ENCODE measurements around the gene NTSR2. TPM values are rescaled to one million over a fixed set of nuclear protein-coding genes. Genes with fewer than 3 reads are reported as not detected.

The NTSR2 gene
- total RNA-seq, 2 donors from 2014 or later = not detected

DNA sequence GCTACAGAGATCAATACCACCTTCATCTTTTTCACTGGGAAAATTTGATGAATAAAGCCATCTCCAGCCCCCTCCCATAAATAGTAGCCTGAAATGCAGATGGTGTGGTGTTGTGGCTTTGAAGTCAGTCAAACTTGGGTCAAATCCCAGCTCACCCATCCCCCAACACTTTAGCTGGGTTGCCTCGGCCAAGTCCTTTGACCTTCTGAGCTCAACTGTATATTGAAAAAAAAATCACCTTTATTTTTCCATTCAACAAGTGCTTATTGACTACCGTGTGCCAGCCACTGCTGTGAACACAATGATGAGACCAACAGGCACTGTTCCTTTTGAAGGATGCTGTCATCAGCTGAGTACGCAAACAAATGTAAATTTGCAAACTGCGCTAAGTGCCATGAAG lies 35.1 kb upstream of the NTSR2 start:
- TF ChIP-seq, protein P1, sequence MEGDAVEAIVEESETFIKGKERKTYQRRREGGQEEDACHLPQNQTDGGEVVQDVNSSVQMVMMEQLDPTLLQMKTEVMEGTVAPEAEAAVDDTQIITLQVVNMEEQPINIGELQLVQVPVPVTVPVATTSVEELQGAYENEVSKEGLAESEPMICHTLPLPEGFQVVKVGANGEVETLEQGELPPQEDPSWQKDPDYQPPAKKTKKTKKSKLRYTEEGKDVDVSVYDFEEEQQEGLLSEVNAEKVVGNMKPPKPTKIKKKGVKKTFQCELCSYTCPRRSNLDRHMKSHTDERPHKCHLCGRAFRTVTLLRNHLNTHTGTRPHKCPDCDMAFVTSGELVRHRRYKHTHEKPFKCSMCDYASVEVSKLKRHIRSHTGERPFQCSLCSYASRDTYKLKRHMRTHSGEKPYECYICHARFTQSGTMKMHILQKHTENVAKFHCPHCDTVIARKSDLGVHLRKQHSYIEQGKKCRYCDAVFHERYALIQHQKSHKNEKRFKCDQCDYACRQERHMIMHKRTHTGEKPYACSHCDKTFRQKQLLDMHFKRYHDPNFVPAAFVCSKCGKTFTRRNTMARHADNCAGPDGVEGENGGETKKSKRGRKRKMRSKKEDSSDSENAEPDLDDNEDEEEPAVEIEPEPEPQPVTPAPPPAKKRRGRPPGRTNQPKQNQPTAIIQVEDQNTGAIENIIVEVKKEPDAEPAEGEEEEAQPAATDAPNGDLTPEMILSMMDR (IDR thresholded peaks at IDR 0.05) = no peak
- Histone ChIP-seq H3K4me1 (no peaks in the 10 kb centered on the region), H3K9ac (ENCODE audit: low read depth in 2 of 2, low read length in 2 of 2) (no peak overlapping the region), H3K36me3 (no peaks in the 10 kb centered on the region), H3K27me3 (no peaks in the 10 kb centered on the region), H3K27ac (no peak overlapping the region), H3K9me3 (no peaks in the 10 kb centered on the region), H3K4me3 (no peak overlapping the region)
- no peak for DNase-seq
- intact Hi-C loops (cut with DNase I) = no loop called here

- no peak for DNase-seq
- H3K36me3 ChIP-seq = no peaks in the 10 kb centered on the region
- no peak overlapping the region for H3K27ac ChIP-seq
- intact Hi-C loops (cut with DNase I) = no loop called here
- H3K4me1 ChIP-seq = no peaks in the 10 kb centered on the region
- TF ChIP-seq, protein P1 (IDR thresholded peaks at IDR 0.05) = no peak
- no peak overlapping the region for H3K9ac ChIP-seq (ENCODE audit: low read depth in 2 of 2, low read length in 2 of 2)
- no peaks in the 10 kb centered on the region for H3K27me3 ChIP-seq
- no peaks in the 10 kb centered on the region for H3K9me3 ChIP-seq
- H3K4me3 ChIP-seq = no peak overlapping the region
Observed at GRCh38 chr2:11703700-11704099, 33.7 kb upstream of the NTSR2 start.

GRCh38 chr2:11702946-11703345 lies 33.0 kb upstream of the NTSR2 start:
- no peaks in the 10 kb centered on the region for H3K4me1 ChIP-seq
- no peaks in the 10 kb centered on the region for H3K36me3 ChIP-seq
- H3K27ac ChIP-seq = no peak overlapping the region
- no peak for DNase-seq
- no peak overlapping the region for H3K4me3 ChIP-seq
- H3K27me3 ChIP-seq = no peaks in the 10 kb centered on the region
- H3K9me3 ChIP-seq = no peaks in the 10 kb centered on the region
- intact Hi-C loops (cut with DNase I) = no loop called here
- H3K9ac ChIP-seq (ENCODE audit: low read depth in 2 of 2, low read length in 2 of 2) = no peak overlapping the region
- TF ChIP-seq, protein P1 (IDR thresholded peaks at IDR 0.05) = no peak

DNA sequence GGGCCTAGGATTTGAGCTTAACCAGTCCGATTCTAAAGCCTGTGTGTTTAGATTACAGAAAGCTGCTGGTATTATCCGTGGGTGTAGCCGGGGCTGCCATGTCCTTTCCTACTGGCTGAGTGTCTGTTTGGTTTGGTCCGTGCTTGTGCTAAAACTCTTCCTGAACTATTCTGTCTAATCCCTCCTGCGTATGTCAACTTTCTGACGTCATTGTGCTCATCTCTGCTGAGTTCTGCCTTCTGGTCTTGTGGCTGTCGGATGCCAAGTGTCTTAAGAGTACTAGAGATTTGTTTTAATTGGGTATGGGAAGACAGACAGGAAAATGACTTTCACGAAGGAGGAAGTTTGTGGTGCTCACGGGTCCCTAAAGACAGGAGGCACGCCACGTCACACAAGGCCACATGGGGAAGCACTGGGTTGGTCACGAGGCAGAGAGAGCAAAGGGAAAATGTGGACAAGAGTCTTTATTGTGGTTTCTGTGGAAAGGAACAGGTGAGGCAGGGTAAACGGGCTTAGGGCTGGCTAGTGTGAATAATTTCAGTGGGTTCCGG lies 31.8 kb upstream of the NTSR2 start:
- H3K4me1 ChIP-seq = no peaks in the 10 kb centered on the region
- no peak overlapping the region for H3K9ac ChIP-seq (ENCODE audit: low read depth in 2 of 2, low read length in 2 of 2)
- peak; percentile 33 for DNase-seq
- no peaks in the 10 kb centered on the region for H3K9me3 ChIP-seq
- H3K27ac ChIP-seq = no peak overlapping the region
- no peaks in the 10 kb centered on the region for H3K27me3 ChIP-seq
- intact Hi-C loops (cut with DNase I) = no loop called here
- TF ChIP-seq, protein P1 (IDR thresholded peaks at IDR 0.05) = no peak
- no peak overlapping the region for H3K4me3 ChIP-seq
- H3K36me3 ChIP-seq = no peaks in the 10 kb centered on the region

DNA sequence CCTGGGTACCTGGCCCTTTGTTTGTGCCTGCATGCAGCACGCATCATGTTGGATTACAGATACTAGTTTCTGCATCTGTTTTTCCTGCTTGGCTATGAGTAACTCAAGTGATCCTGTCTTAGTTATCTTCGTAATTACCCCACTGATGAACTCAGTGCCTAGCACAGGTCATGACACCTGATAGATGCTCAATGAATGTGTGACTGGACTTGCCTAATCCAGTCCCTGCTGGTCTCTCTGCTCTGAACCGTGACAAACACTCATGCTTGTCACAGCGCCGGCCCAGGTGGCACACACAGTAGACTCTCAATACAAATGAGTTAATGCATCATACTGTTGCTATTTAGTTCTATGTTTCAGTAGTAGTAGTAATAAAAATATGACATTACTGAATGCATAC lies 31.2 kb upstream of the NTSR2 start:
- H3K4me1 ChIP-seq = no peaks in the 10 kb centered on the region
- no peak overlapping the region for H3K9ac ChIP-seq (ENCODE audit: low read depth in 2 of 2, low read length in 2 of 2)
- H3K9me3 ChIP-seq = no peaks in the 10 kb centered on the region
- H3K36me3 ChIP-seq = no peaks in the 10 kb centered on the region
- TF ChIP-seq, protein P1 (IDR thresholded peaks at IDR 0.05) = no peak
- intact Hi-C loops (cut with DNase I) = no loop called here
- DNase-seq = no peak
- no peaks in the 10 kb centered on the region for H3K27me3 ChIP-seq
- no peak overlapping the region for H3K27ac ChIP-seq
- H3K4me3 ChIP-seq = no peak overlapping the region
